Adrenal gland (tissue), 12 donors: ENCODE results near the gene ZNF398. TPM values are rescaled to one million over a fixed set of nuclear protein-coding genes. Genes with fewer than 3 reads are reported as not detected.
A peak's percentile ranks its signal among the peaks of the same experiment; 100 is the strongest.
"Not testable (repeated sequence)": the region's sequence is repeated elsewhere in the genome, so short reads cannot be mapped to it uniquely, and the experiment has no call there.

Source experiments
- DNase-seq, 7 donors: peaks; one replicate each; pipeline ENCODE4 v3.0.0-alpha.2; 2019 to 2020
- H3K27ac ChIP-seq, 5 donors: fragments of 200-600 bp; sonication (generic) in 4 of 5; 1 replicate in 3 of 5; 2 replicates in 2 of 5; pipeline versions ENCODE4 v1.5.1 to v1.8.0; 2016 to 2020; ENCODE audit warnings: mild to moderate bottlenecking in 1 of 5
- H3K27me3 ChIP-seq: fragments of 200-600 bp; 2 replicates; pipeline ENCODE4 v1.8.0; 2021
- H3K36me3 ChIP-seq, 2 donors: fragments of 200-600 bp; replicated peaks in 1 of 2; 1 replicate in 1 of 2; 2 replicates in 1 of 2; pipeline versions ENCODE4 v1.5.1 to v1.8.0; 2018 to 2022
- H3K4me1 ChIP-seq, 2 donors: fragments of 200-600 bp; replicated peaks in 1 of 2; 1 replicate in 1 of 2; 2 replicates in 1 of 2; pipeline versions ENCODE4 v1.5.1 to v1.8.0; 2018 to 2021
- H3K4me3 ChIP-seq, 4 donors: fragments of 200-600 bp; sonication (generic) in 3 of 4; one replicate each; pipeline ENCODE4 v1.5.1; 2016 to 2018
- H3K9me3 ChIP-seq, 3 donors: fragments of 200-600 bp; sonication (generic) in 1 of 3; replicated peaks in 1 of 3; 1 replicate in 2 of 3; 2 replicates in 1 of 3; pipeline versions ENCODE4 v1.5.1 to v1.8.0; 2016 to 2021
- CTCF ChIP-seq, 6 experiments: fragments of 450-650 bp in 4 of 6; fragments of 200-600 bp in 2 of 6; sonication (generic) in 1 of 6; IDR thresholded peaks; 1 replicate in 5 of 6; 2 replicates in 1 of 6; pipeline versions ENCODE4 v1.5.1 to v1.8.0; 2016 to 2021; ENCODE audit warnings: antibody characterized with exemption in 6 of 6, mild to moderate bottlenecking in 2 of 6, moderate library complexity in 1 of 6
- POLR2A ChIP-seq, 2 donors: fragments of 450-650 bp; IDR thresholded peaks; one replicate each; pipeline ENCODE4 v1.6.1; 2017; ENCODE audit warnings: antibody characterized with exemption in 2 of 2, mild to moderate bottlenecking in 2 of 2, moderate library complexity in 1 of 2
- WGBS, 4 donors: extraction: QIAGEN DNeasy Blood & Tissue Kit in 2 of 4; methylation state at CpG; one replicate each; pipeline versions ENCODE4 v1.1.5 to v1.1.7; 2013 to 2017; 5-methylcytosine and 5-hydroxymethylcytosine counted together
- intact Hi-C, 2 donors: fragments of 100-400 bp; cut with DNase I; formaldehyde crosslinking; loops; one replicate each; pipeline versions ENCODE4 v1.14.1 to v1.15.0; 2022 to 2023
- polyA plus RNA-seq, 3 donors: library from polyadenylated mRNA; stranded (reverse); fragments of 200-250 nt in 2 of 3; fragments of 350-450 nt in 1 of 3; fragmentation: Illumina TruSeq in 1 of 3; extraction: RNeasy Lipid Tissue Mini Kit (QIAGEN cat#74804) in 1 of 3; gene quantifications; one replicate each; pipeline ENCODE4 v1.2.3, GENCODE V29; 2013 to 2014
- total RNA-seq, 9 donors: library from RNA; depleted of rRNA in 4 of 9; stranded (reverse); fragments of >200 nt in 4 of 9; fragments of 120-200 nt in 1 of 9; fragmentation: NEBNext Ultra II Directional in 1 of 9; extraction: Animal tissue kit (Norgen Biotek cat#: 25700) in 1 of 9; gene quantifications; one replicate each; pipeline versions ENCODE4 v1.1.0 to v1.2.4, GENCODE V29; 2013 to 2023
- donor health status: healthy with polysubstance abuse.
- donor health status: Bipolar disorder and iron deficiency.
- donor health status: DM: yes; HTN: yes; CAD: no.
- donor health status: DM: no; HTN: no; CAD: no.
- donor health status: DM: no; HTN: no; CAD: no.
- donor health status: DM: yes; HTN: yes; CAD: no.

ZNF398 gene
- total and polyA plus RNA-seq, 12 donors: 2.0 to 18.7 (median 12.5) TPM

- intact Hi-C loops: loop anchor here in 1 of 2 donors (10.0 kb wide), 1 partner anchor 47 kb away; the partner anchor contains the start of gene ZNF786
- WGBS, 4 donors: 67 to 90% (median 84%) methylated on average over 3 to 4 of the region's 4 CpGs
- no peak overlapping the region for H3K27ac ChIP-seq
Observed at GRCh38 chr7:149141893-149142292, 5.4 kb upstream of the ZNF398 start.

GRCh38 chr7:149144436-149144922 lies 2.8 kb upstream of the ZNF398 start:
- peaks cover 3 to 16% of the 10 kb centered on the region in 2 donors for H3K4me1 ChIP-seq
- H3K9me3 ChIP-seq, H3K36me3 ChIP-seq, H3K27ac ChIP-seq, H3K27me3 ChIP-seq, H3K4me3 ChIP-seq, DNase-seq: not testable (repeated sequence)
- intact Hi-C loops: loop anchor here in 1 of 2 donors (10.0 kb wide), 1 partner anchor 50 kb away; the partner anchor contains the start of gene ZNF786
- 82 to 85% (median 83%) methylated on average over 14 of the region's 14 CpGs for WGBS, 4 donors

More at GRCh38 chr7:149141893-149142292, 5.4 kb upstream of the ZNF398 start:
- TF ChIP-seq POLR2A (IDR thresholded peaks at IDR 0.05): no peak
- no peak for TF ChIP-seq CTCF (IDR thresholded peaks at IDR 0.05)
- no peaks in the 10 kb centered on the region for H3K9me3 ChIP-seq
- H3K27me3 ChIP-seq: no peaks in the 10 kb centered on the region
- no peaks in the 10 kb centered on the region for H3K36me3 ChIP-seq
- DNase-seq: no peak
- peaks cover 0 to 3% of the 10 kb centered on the region in 2 donors for H3K4me1 ChIP-seq
- no peak overlapping the region for H3K4me3 ChIP-seq

GRCh38 chr7:149145031-149145845 lies 2.0 kb upstream of the ZNF398 start:
- intact Hi-C loops: loop anchor here in 1 of 2 donors (10.0 kb wide), 1 partner anchor 50 kb away; the partner anchor contains the start of gene ZNF786
- 86 to 95% (median 92%) methylated on average over 8 of the region's 8 CpGs for WGBS, 4 donors
- TF ChIP-seq POLR2A (IDR thresholded peaks at IDR 0.05): no peak
- TF ChIP-seq CTCF (IDR thresholded peaks at IDR 0.05): no peak
- no peaks in the 10 kb centered on the region for H3K36me3 ChIP-seq
- DNase-seq: no peak
- H3K27ac ChIP-seq: no peak overlapping the region
- no peaks in the 10 kb centered on the region for H3K9me3 ChIP-seq
- H3K4me3 ChIP-seq: no peak overlapping the region
- H3K27me3 ChIP-seq: no peaks in the 10 kb centered on the region
- H3K4me1 ChIP-seq: peaks cover 3 to 20% of the 10 kb centered on the region in 2 donors

- no peak for TF ChIP-seq CTCF (IDR thresholded peaks at IDR 0.05)
- TF ChIP-seq POLR2A (IDR thresholded peaks at IDR 0.05): peak in 1 of 2 donors; percentile 39
- Histone ChIP-seq H3K36me3 (no peaks in the 10 kb centered on the region), H3K4me3 (peak overlapping the region; percentile 69 to 83 (median 76)), H3K27me3 (no peaks in the 10 kb centered on the region), H3K9me3 (no peaks in the 10 kb centered on the region), H3K27ac (peak overlapping the region; percentile 62 to 97 (median 93)), H3K4me1 (peaks cover 3 to 20% of the 10 kb centered on the region in 2 donors)
- peak; percentile 59 to 82 (median 69) for DNase-seq
- 0 to 1% (median 0%) methylated on average over 6 to 86 of the region's 86 CpGs for WGBS, 4 donors
- intact Hi-C loops: loop anchor here in 1 of 2 donors (10.0 kb wide), 1 partner anchor 53 kb away; the partner anchor contains the start of gene ZNF786
Observed at GRCh38 chr7:149147752-149148653, 750 bp downstream of the ZNF398 start.
